ENCODE measurements around the gene ACTA1.

Gene ACTA1

DNA sequence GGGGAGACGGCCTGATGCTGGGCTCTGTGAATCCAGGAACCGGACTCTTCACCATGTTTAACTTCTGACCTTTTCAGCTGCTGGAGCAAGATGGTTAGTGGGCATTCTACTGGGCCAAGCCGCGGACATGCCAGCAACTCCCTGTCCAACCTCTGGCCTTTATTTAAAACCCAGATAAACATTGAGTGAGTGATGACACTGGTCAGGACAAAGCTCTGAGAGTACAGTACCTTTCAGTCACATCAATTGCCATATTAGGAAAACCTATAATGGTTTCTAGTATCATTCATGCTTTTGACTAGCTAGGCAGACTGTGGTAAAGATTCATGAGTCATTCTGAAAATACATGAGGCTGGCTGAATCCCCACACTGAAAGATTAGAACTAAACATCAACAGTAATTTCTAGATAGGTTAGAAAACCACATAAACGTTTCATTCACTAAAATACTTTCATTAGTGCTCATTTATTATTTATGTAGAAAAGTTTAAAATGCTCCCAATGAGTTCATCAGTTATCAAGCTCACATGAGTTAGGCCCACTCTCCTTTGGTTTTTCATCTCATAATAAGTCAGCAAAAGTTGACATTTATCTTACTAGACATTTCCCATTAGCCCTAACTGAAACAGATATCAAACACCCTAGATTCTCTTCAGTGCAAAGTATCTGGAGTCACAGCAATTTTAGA is 7.1 kb upstream of the ACTA1 start:
- no peaks in the 10 kb centered on the region for H3K36me3 ChIP-seq (ENCODE audit: insufficient read depth)
- peaks cover 54% of the 10 kb centered on the region for H3K4me1 ChIP-seq (ENCODE audit: low read depth, poor library complexity, severe bottlenecking)
- no peak overlapping the region for H2AFZ ChIP-seq (ENCODE audit: low read depth)
- H3K27me3 ChIP-seq (ENCODE audit: insufficient read depth, low read depth): no peaks in the 10 kb centered on the region; the same call in 1 of the 2 replicates
- H3K4me3 ChIP-seq (IDR thresholded peaks at IDR 0.05; ENCODE audit: insufficient read depth, low read depth, low read length): peak overlapping the region; percentile 64
- H3K79me2 ChIP-seq (ENCODE audit: insufficient read depth, low read depth): no peaks in the 10 kb centered on the region
- peak overlapping the region; percentile 70 for H3K27ac ChIP-seq
- peak overlapping the region; percentile 19; the same call in 1 of the 2 replicates for H3K9ac ChIP-seq
- peaks cover 3% of the 10 kb centered on the region; the same call in 1 of the 2 replicates for H4K20me1 ChIP-seq (ENCODE audit: insufficient read depth)
- peak overlapping the region; percentile 72 for H3K4me2 ChIP-seq
- TF ChIP-seq CTCF (conservative IDR thresholded peaks at IDR 0.05; ENCODE audit: low read depth, low read length): no peak

GRCh38 chr1:229438021-229438420 is 4.1 kb upstream of the ACTA1 start:
- H3K27ac ChIP-seq: no peak overlapping the region
- no peaks in the 10 kb centered on the region for H3K36me3 ChIP-seq (ENCODE audit: insufficient read depth)
- H3K9ac ChIP-seq: no peak overlapping the region
- no peak overlapping the region for H3K4me3 ChIP-seq (IDR thresholded peaks at IDR 0.05; ENCODE audit: insufficient read depth, low read depth, low read length)
- peaks cover 3% of the 10 kb centered on the region; the same call in 1 of the 2 replicates for H4K20me1 ChIP-seq (ENCODE audit: insufficient read depth)
- H3K79me2 ChIP-seq (ENCODE audit: insufficient read depth, low read depth): no peaks in the 10 kb centered on the region
- no peaks in the 10 kb centered on the region; the same call in 1 of the 2 replicates for H3K27me3 ChIP-seq (ENCODE audit: insufficient read depth, low read depth)
- H3K4me2 ChIP-seq: no peak overlapping the region
- TF ChIP-seq CTCF (conservative IDR thresholded peaks at IDR 0.05; ENCODE audit: low read depth, low read length): no peak
- H3K4me1 ChIP-seq (ENCODE audit: low read depth, poor library complexity, severe bottlenecking): peaks cover 51% of the 10 kb centered on the region
- H2AFZ ChIP-seq (ENCODE audit: low read depth): no peak overlapping the region

DNA sequence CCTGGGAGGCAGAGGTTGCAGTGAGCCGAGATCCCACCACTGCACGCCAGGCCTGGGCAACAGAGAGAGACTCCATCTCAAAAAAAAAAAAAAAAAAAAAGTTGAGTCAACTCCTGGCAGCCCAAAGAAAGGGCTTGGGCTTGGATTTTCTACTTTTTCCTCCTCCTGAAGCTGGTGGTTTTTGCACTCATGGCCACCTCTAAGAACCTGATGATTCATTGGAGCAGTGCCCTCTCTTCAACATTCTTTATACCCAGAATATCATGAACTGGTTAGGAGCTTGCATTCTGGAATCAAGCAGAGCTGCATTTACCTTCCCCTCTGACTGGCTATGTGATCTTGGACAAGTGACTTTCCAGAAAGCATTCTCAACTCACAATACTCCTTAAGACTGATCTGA is 3.5 kb upstream of the ACTA1 start:
- Histone ChIP-seq H3K4me1 (ENCODE audit: low read depth, poor library complexity, severe bottlenecking) (peaks cover 45% of the 10 kb centered on the region), H3K79me2 (ENCODE audit: insufficient read depth, low read depth) (no peaks in the 10 kb centered on the region), H3K27me3 (ENCODE audit: insufficient read depth, low read depth) (no peaks in the 10 kb centered on the region; the same call in 1 of the 2 replicates), H3K9ac (no peak overlapping the region), H4K20me1 (ENCODE audit: insufficient read depth) (peaks cover 3% of the 10 kb centered on the region; the same call in 1 of the 2 replicates), H2AFZ (ENCODE audit: low read depth) (no peak overlapping the region), H3K4me3 (IDR thresholded peaks at IDR 0.05; ENCODE audit: insufficient read depth, low read depth, low read length) (no peak overlapping the region), H3K27ac (no peak overlapping the region), H3K36me3 (ENCODE audit: insufficient read depth) (no peaks in the 10 kb centered on the region), H3K4me2 (no peak overlapping the region)
- no peak for TF ChIP-seq CTCF (conservative IDR thresholded peaks at IDR 0.05; ENCODE audit: low read depth, low read length)

DNA sequence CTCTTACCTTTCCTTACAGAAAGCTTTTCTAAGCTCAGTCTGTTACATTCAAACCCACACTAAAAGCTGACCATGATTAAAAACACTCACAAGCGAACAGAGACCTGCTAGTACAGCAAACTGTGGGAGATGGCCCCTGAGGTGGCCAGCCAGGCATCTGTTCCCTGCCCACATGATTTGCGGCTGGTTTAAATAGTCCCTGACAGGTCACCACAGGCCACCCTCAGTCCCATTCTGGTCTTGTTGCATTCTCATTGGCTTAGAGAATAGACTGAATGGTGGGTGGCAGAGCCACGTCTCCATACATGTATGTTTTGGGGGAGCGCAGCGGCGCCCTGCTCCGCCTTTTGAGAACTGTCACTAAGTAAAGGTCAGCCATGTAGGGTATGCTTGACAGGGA is 2.3 kb upstream of the ACTA1 start:
- H3K36me3 ChIP-seq (ENCODE audit: insufficient read depth): no peaks in the 10 kb centered on the region
- H3K4me1 ChIP-seq (ENCODE audit: low read depth, poor library complexity, severe bottlenecking): peaks cover 32% of the 10 kb centered on the region
- no peak overlapping the region for H3K9ac ChIP-seq
- H3K4me3 ChIP-seq (IDR thresholded peaks at IDR 0.05; ENCODE audit: insufficient read depth, low read depth, low read length): no peak overlapping the region
- no peaks in the 10 kb centered on the region for H3K79me2 ChIP-seq (ENCODE audit: insufficient read depth, low read depth)
- no peaks in the 10 kb centered on the region; the same call in 1 of the 2 replicates for H3K27me3 ChIP-seq (ENCODE audit: insufficient read depth, low read depth)
- no peaks in the 10 kb centered on the region for H4K20me1 ChIP-seq (ENCODE audit: insufficient read depth)
- H2AFZ ChIP-seq (ENCODE audit: low read depth): no peak overlapping the region
- no peak overlapping the region for H3K27ac ChIP-seq
- TF ChIP-seq CTCF (conservative IDR thresholded peaks at IDR 0.05; ENCODE audit: low read depth, low read length): no peak
- H3K4me2 ChIP-seq: no peak overlapping the region

Data from KMS-11 (cell line).